ENCODE measurements around the gene PTPRD.

- TF ChIP-seq POLR2AphosphoS5 (IDR thresholded peaks at IDR 0.05; ENCODE audit: low read depth, low read length): no peak
- no peak for TF ChIP-seq REST (IDR thresholded peaks at IDR 0.05; ENCODE audit: insufficient read depth in 1 of 2, low read depth in 2 of 2, low read length in 2 of 2)
- no peak for TF ChIP-seq FOXP2 (optimal IDR thresholded peaks at IDR 0.05; ENCODE audit: borderline replicate concordance, extremely low read depth, extremely low read length, insufficient read depth)
Observed at GRCh38 chr9:9942764-9943424, 669.9 kb downstream of the PTPRD start.

All from PFSK-1 (cell line).